Neural progenitor cell (in vitro differentiated cells): ENCODE results near the gene TSC2. TPM values are rescaled to one million over a fixed set of nuclear protein-coding genes. Genes with fewer than 3 reads are reported as not detected.

Experiments
- DNase-seq: peaks from one replicate; pipeline ENCODE4 v3.0.0-alpha.2; 2016; ENCODE audit warnings: low spot score
- H2AFZ ChIP-seq: fragments of 200-600 bp; sonication (generic); replicated peaks from 2 replicates; pipeline ENCODE4 v1.6.1; 2016; ENCODE audit warnings: antibody characterized with exemption
- H3F3A ChIP-seq: fragments of 200-600 bp; sonication (generic); 2 replicates; pipeline ENCODE4 v1.6.1; 2016; ENCODE audit warnings: antibody characterized with exemption, low read depth
- H3K27ac ChIP-seq: fragments of 200-600 bp; sonication (generic); 2 replicates; pipeline ENCODE4 v1.5.1; 2016; ENCODE audit warnings: mild to moderate bottlenecking
- H3K27me3 ChIP-seq: fragments of 200-600 bp; sonication (generic); 2 replicates; pipeline ENCODE4 v1.6.1; 2016; ENCODE audit warnings: mild to moderate bottlenecking, moderate library complexity
- H3K36me3 ChIP-seq: fragments of 200-600 bp; sonication (generic); 2 replicates; pipeline ENCODE4 v1.5.1; 2016
- H3K4me1 ChIP-seq: fragments of 200-600 bp; sonication (generic); 2 replicates; pipeline ENCODE4 v1.6.1; 2016; ENCODE audit warnings: mixed run types
- H3K4me2 ChIP-seq: fragments of 200-600 bp; sonication (generic); 2 replicates; pipeline ENCODE4 v1.6.1; 2016
- H3K4me3 ChIP-seq: fragments of 200-600 bp; sonication (generic); 2 replicates; pipeline ENCODE4 v1.5.1; 2016
- H3K79me2 ChIP-seq: fragments of 200-600 bp; sonication (generic); 2 replicates; pipeline ENCODE4 v1.6.1; 2016; ENCODE audit warnings: low read depth
- H3K9ac ChIP-seq: fragments of 200-600 bp; sonication (generic); 2 replicates; pipeline ENCODE4 v1.6.1; 2016
- H3K9me3 ChIP-seq: fragments of 200-600 bp; sonication (generic); 2 replicates; pipeline ENCODE4 v1.5.1; 2016; ENCODE audit warnings: low read depth
- H4K20me1 ChIP-seq: fragments of 200-600 bp; sonication (generic); 2 replicates; pipeline ENCODE4 v1.6.1; 2016; ENCODE audit warnings: low read depth
- H3K27ac Mint-ChIP-seq: 3 replicates; pipeline ENCODE4 v1.8.0; 2021; ENCODE audit warnings: mixed read lengths
- H3K27me3 Mint-ChIP-seq: 2 replicates; pipeline ENCODE4 v1.8.0; 2022; ENCODE audit warnings: low read depth, mild to moderate bottlenecking, inconsistent platforms, moderate library complexity, mixed read lengths; ENCODE audit not compliant: insufficient read depth
- H3K36me3 Mint-ChIP-seq: 3 replicates; pipeline ENCODE4 v1.8.0; 2021; ENCODE audit warnings: mixed read lengths
- H3K4me1 Mint-ChIP-seq: 3 replicates; pipeline ENCODE4 v1.8.0; 2021; ENCODE audit warnings: mixed read lengths
- H3K4me3 Mint-ChIP-seq: 3 replicates; pipeline ENCODE4 v1.8.0; 2021; ENCODE audit warnings: mild to moderate bottlenecking, moderate library complexity, mixed read lengths
- H3K9me3 Mint-ChIP-seq: 3 replicates; pipeline ENCODE4 v1.8.0; 2020; ENCODE audit warnings: mixed read lengths
- EZH2 ChIP-seq: fragments of 200-600 bp; sonication (generic); IDR thresholded peaks from 2 replicates; pipeline ENCODE4 v1.6.1; 2017; ENCODE audit warnings: antibody characterized with exemption, mild to moderate bottlenecking, moderate library complexity
- EZH2phosphoT487 ChIP-seq: fragments of 200-600 bp; sonication (generic); IDR thresholded peaks from 2 replicates; pipeline ENCODE4 v1.6.1; 2017; ENCODE audit warnings: antibody characterized with exemption
- total RNA-seq: library from RNA; depleted of rRNA; stranded (reverse); fragments of >200 nt; gene quantifications from 2 replicates; pipeline ENCODE4 v1.2.3, GENCODE V29; 2015; ENCODE audit warnings: low replicate concordance
- TF ChIP-seq, protein P1 (sequence below): fragments of 200-600 bp; sonication (generic); IDR thresholded peaks from 2 replicates; pipeline ENCODE4 v1.5.1; 2017; ENCODE audit warnings: antibody characterized with exemption, mild to moderate bottlenecking

TSC2 gene
- total RNA-seq, 1 donor from 2014 or later, result 55.1 TPM

DNA sequence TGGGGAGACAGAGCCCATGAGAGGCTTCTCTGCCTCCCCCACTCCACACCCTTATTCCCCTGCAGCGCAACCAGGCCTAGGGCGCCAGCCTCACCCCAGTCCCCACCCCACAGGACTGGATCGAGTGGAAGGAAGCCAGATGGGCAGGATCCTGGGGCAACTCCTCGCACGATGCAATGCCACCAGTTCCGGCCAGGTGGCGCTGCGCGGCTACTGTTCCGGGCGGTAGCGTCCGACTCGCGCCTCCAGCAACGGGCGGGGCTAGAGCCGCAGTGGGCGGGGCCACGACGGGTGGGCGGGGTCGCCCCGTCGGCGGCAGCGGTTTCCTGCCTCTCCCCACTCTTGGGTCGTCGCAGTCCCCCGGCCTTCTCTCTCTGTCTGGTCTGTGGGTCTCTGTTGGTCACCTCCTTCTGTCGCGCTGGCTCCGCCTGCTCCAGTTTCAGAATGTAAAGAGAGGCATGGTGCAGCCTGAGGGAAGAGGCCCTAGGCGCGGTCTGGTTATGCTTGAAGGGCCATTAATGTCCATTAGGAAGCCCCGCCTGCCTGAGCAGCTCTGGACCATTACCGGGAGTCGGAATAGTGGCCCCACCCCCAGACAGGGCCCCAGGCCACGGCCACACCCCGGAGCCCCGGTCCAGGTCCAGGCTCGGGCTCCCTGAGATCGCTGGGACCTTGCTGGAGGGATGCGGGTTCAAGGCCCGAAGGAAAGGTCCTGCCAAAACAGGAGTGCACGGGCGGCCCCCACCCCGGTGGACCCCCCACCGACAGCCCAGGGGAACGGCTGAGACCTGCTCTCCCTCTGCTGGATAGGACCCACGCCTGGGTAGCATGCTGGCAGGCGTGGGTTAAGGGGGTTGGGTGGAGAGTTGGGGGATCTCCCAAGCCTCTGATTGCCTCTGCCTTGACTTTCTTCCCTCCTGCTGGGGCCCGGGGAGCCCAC lies 24.4 kb upstream of the TSC2 start:
- Histone ChIP-seq H3K27me3 (peaks cover 97% of the 10 kb centered on the region), H3K9ac (no peak overlapping the region), H3K36me3 (no peaks in the 10 kb centered on the region), H3K4me3 (peak overlapping the region; percentile 45), H3K9me3 (no peaks in the 10 kb centered on the region), H2AFZ (peak overlapping the region; percentile 93), H3F3A (peaks cover 17% of the 10 kb centered on the region), H3K79me2 (no peaks in the 10 kb centered on the region), H3K4me1 (peaks cover 19% of the 10 kb centered on the region), H4K20me1 (peaks cover 4% of the 10 kb centered on the region), H3K27ac (no peak overlapping the region), H3K4me2 (peak overlapping the region; percentile 85)
- Mint-ChIP-seq H3K4me3 (peak overlapping the region; percentile 84), H3K27ac (peak overlapping the region; percentile 96), H3K36me3 (no peaks in the 10 kb centered on the region), H3K27me3 (peaks cover 40% of the 10 kb centered on the region), H3K4me1 (peaks cover 22% of the 10 kb centered on the region), H3K9me3 (no peaks in the 10 kb centered on the region)
- TF ChIP-seq, protein P1, sequence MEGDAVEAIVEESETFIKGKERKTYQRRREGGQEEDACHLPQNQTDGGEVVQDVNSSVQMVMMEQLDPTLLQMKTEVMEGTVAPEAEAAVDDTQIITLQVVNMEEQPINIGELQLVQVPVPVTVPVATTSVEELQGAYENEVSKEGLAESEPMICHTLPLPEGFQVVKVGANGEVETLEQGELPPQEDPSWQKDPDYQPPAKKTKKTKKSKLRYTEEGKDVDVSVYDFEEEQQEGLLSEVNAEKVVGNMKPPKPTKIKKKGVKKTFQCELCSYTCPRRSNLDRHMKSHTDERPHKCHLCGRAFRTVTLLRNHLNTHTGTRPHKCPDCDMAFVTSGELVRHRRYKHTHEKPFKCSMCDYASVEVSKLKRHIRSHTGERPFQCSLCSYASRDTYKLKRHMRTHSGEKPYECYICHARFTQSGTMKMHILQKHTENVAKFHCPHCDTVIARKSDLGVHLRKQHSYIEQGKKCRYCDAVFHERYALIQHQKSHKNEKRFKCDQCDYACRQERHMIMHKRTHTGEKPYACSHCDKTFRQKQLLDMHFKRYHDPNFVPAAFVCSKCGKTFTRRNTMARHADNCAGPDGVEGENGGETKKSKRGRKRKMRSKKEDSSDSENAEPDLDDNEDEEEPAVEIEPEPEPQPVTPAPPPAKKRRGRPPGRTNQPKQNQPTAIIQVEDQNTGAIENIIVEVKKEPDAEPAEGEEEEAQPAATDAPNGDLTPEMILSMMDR, result peak; percentile 92
- TF ChIP-seq EZH2phosphoT487 (no peak), EZH2 (peak; percentile 34)
- peak; percentile 93 for DNase-seq

GRCh38 chr16:2024032-2024420 lies 23.8 kb upstream of the TSC2 start:
- H3K27me3 ChIP-seq, result peaks cover 95% of the 10 kb centered on the region
- no peak overlapping the region for H2AFZ ChIP-seq
- no peak overlapping the region for H3K9ac ChIP-seq
- peaks cover 17% of the 10 kb centered on the region for H3F3A ChIP-seq
- H4K20me1 ChIP-seq, result peaks cover 5% of the 10 kb centered on the region
- no peak overlapping the region for H3K27ac ChIP-seq
- H3K4me1 ChIP-seq, result peaks cover 19% of the 10 kb centered on the region
- Mint-ChIP-seq H3K4me1 (peaks cover 22% of the 10 kb centered on the region), H3K27ac (peak overlapping the region; percentile 30), H3K36me3 (no peaks in the 10 kb centered on the region), H3K27me3 (peaks cover 36% of the 10 kb centered on the region), H3K4me3 (peak overlapping the region; percentile 41), H3K9me3 (no peaks in the 10 kb centered on the region)
- no peak for DNase-seq
- no peaks in the 10 kb centered on the region for H3K9me3 ChIP-seq
- TF ChIP-seq EZH2 (no peak), EZH2phosphoT487 (no peak)
- TF ChIP-seq, protein P1, result no peak
- H3K4me3 ChIP-seq, result no peak overlapping the region
- no peak overlapping the region for H3K4me2 ChIP-seq
- no peaks in the 10 kb centered on the region for H3K36me3 ChIP-seq
- H3K79me2 ChIP-seq, result no peaks in the 10 kb centered on the region

DNA sequence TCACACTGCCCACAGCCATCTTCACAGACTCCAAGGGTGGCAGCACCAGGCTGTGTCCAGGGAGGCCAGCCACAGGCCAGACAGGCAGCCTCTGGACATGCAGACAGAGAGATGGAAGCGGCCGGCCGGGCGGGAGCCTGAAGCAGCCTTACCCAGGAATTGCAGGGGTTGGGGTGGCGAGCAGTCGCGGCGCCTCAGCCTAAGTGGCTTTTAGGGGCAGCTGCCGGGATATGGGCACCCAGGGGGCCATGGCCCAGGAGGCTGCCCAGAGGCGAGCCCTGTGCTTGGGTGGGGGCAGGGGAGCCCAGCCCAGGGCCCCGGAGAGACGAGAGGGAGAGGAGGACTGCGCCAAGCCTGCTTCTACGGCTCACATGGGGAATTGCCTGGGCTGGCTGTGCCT lies 22.5 kb upstream of the TSC2 start:
- H3K36me3 ChIP-seq, result no peaks in the 10 kb centered on the region
- Mint-ChIP-seq H3K27me3 (peaks cover 34% of the 10 kb centered on the region), H3K9me3 (no peaks in the 10 kb centered on the region), H3K36me3 (no peaks in the 10 kb centered on the region), H3K27ac (no peak overlapping the region), H3K4me3 (peak overlapping the region; percentile 80), H3K4me1 (peaks cover 22% of the 10 kb centered on the region)
- TF ChIP-seq, protein P1, result no peak
- TF ChIP-seq EZH2phosphoT487 (no peak), EZH2 (no peak)
- H3K9me3 ChIP-seq, result no peaks in the 10 kb centered on the region
- H3F3A ChIP-seq, result peaks cover 13% of the 10 kb centered on the region
- H4K20me1 ChIP-seq, result peaks cover 5% of the 10 kb centered on the region
- H3K9ac ChIP-seq, result no peak overlapping the region
- H3K4me3 ChIP-seq, result no peak overlapping the region
- no peaks in the 10 kb centered on the region for H3K79me2 ChIP-seq
- H3K4me2 ChIP-seq, result no peak overlapping the region
- H3K27ac ChIP-seq, result no peak overlapping the region
- no peak for DNase-seq
- peaks cover 83% of the 10 kb centered on the region for H3K27me3 ChIP-seq
- peaks cover 15% of the 10 kb centered on the region for H3K4me1 ChIP-seq
- H2AFZ ChIP-seq, result no peak overlapping the region
